GM21737 (cell line): ENCODE measurements around the gene FBXO24.
A peak's percentile ranks its signal among the peaks of the same experiment; 100 is the strongest.

Experiments used
- ATAC-seq: cut with Tn5 transposase; IDR thresholded peaks from one replicate; pipeline ENCODE4 v1.9.1; 2021; ENCODE audit warnings: mild to moderate bottlenecking, moderate library complexity; ENCODE audit not compliant: unreplicated experiment

The FBXO24 gene

GRCh38 chr7:100614308-100614861, 28.3 kb downstream of the FBXO24 start:
- no peak for ATAC-seq

- no peak for ATAC-seq
These were observed 34.1 kb downstream of the FBXO24 start for GRCh38 chr7:100620239-100620638.

- no peak for ATAC-seq
These were observed 34.7 kb downstream of the FBXO24 start for GRCh38 chr7:100620804-100621203.

- no peak for ATAC-seq
These were observed 35.4 kb downstream of the FBXO24 start for GRCh38 chr7:100621554-100621953.

- ATAC-seq: no peak
These were observed 38.1 kb downstream of the FBXO24 start for GRCh38 chr7:100623951-100624824.

GRCh38 chr7:100626055-100626454, 39.9 kb downstream of the FBXO24 start:
- no peak for ATAC-seq

- peak; percentile 84 for ATAC-seq
These were observed 40.6 kb downstream of the FBXO24 start for GRCh38 chr7:100626530-100627237.

GRCh38 chr7:100627238-100627549, 41.1 kb downstream of the FBXO24 start:
- no peak for ATAC-seq

GRCh38 chr7:100629117-100629716, 43.1 kb downstream of the FBXO24 start:
- ATAC-seq: no peak

- ATAC-seq: no peak
These were observed 43.9 kb downstream of the FBXO24 start for GRCh38 chr7:100630066-100630465.

GRCh38 chr7:100632951-100633717, 47.0 kb downstream of the FBXO24 start:
- no peak for ATAC-seq

- ATAC-seq: no peak
These were observed 53.9 kb downstream of the FBXO24 start for GRCh38 chr7:100639995-100640516.

- no peak for ATAC-seq
These were observed 54.7 kb downstream of the FBXO24 start for GRCh38 chr7:100640517-100641440.

GRCh38 chr7:100641463-100641859, 55.3 kb downstream of the FBXO24 start, which contains the start of gene TFR2:
TFR2 (minus strand) TSS chr7:100641552; CDS start chr7:100641509, 43 bp downstream.
- no peak for ATAC-seq

- no peak for ATAC-seq
These were observed 55.9 kb downstream of the FBXO24 start for GRCh38 chr7:100641860-100642533.

- ATAC-seq: no peak
These were observed 56.4 kb downstream of the FBXO24 start for GRCh38 chr7:100642534-100642907.

- ATAC-seq: no peak
These were observed 63.9 kb downstream of the FBXO24 start for GRCh38 chr7:100649826-100650565.
